RWPE1 (cell line): ENCODE results near the gene PCDHGC3.

Source experiments
- CTCF ChIA-PET: fragments of 350-600 bp; sonication (Branson Sonifier 250); formaldehyde crosslinking; extraction: SDS; loops from one replicate; lab custom pipeline; 2021; lab: Yijun Ruan, JAX
- POLR2A ChIA-PET: fragments of 400-600 bp; formaldehyde crosslinking; extraction: SDS; loops from one replicate; lab custom pipeline; 2020; ENCODE audit warnings: antibody characterized with exemption; ENCODE audit not compliant: low non-redundant PET; lab: Yijun Ruan, JAX
- DNase-seq: peaks from one replicate; pipeline ENCODE4 v3.0.0; 2012; ENCODE audit warnings: low spot score
- H3K27ac ChIP-seq: fragments of 450-650 bp; 2 replicates; pipeline ENCODE4 v1.5.1; 2017
- CTCF ChIP-seq: fragments of 450-650 bp; conservative IDR thresholded peaks from 2 replicates; pipeline ENCODE4 v1.5.1; 2017; ENCODE audit warnings: low read depth, mild to moderate bottlenecking

The PCDHGC3 gene

GRCh38 chr5:141489841-141490240 is 14.1 kb downstream of the PCDHGC3 start:
- H3K27ac ChIP-seq: peak overlapping the region; percentile 68
- no peak for TF ChIP-seq CTCF
- no peak for DNase-seq
- CTCF ChIA-PET: interaction anchor here (0.5 to 2.0 kb wide), 4 partner anchors 11 to 290 kb away, joined by 3 to 9 read pairs (median 6); partner anchors contain the start of gene PCDHB11
- POLR2A ChIA-PET: no interaction called here

- TF ChIP-seq CTCF: no peak
- no peak overlapping the region for H3K27ac ChIP-seq
- DNase-seq: no peak
- CTCF ChIA-PET: interaction anchor here (0.6 to 2.0 kb wide), 3 partner anchors 12 to 73 kb away, joined by 3 to 9 read pairs (median 9); no protein-coding TSS in a partner anchor
- POLR2A ChIA-PET: no interaction called here
These were observed 14.5 kb downstream of the PCDHGC3 start for GRCh38 chr5:141490271-141490670.

GRCh38 chr5:141490771-141491170 is 15.0 kb downstream of the PCDHGC3 start:
- DNase-seq: no peak
- no peak overlapping the region for H3K27ac ChIP-seq
- ChIA-PET CTCF (no interaction called here), POLR2A (no interaction called here)
- TF ChIP-seq CTCF: no peak

DNA sequence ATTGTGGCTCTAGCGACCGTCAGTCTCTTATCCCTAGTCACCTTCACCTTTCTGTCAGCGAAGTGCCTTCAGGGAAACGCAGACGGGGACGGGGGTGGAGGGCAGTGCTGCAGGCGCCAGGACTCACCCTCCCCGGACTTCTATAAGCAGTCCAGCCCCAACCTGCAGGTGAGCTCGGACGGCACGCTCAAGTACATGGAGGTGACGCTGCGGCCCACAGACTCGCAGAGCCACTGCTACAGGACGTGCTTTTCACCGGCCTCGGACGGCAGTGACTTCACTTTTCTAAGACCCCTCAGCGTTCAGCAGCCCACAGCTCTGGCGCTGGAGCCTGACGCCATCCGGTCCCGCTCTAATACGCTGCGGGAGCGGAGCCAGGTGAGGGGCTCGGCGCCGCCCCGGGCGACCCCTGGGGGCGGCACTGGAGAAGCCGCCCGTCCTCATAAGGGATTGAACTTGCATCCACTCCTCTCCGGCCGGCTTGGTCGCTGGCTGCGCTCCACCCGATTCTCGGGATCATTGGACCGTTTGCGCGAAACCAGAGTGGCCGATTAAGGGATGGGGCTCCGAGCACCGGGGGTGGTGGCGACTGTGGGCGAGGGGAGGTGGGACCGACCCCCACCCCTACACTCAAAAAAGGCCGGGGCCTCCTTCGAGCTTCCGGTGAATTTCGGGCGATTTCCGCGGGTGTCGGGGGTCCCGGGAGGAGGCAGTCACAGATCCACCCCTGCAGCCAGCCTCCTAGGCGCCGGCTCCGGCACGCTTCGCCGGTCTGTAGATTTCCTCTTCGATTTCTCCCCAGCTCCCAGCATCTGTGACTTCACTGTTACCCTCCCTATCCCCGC is 15.8 kb downstream of the PCDHGC3 start:
- no peak overlapping the region for H3K27ac ChIP-seq
- no peak for TF ChIP-seq CTCF
- no peak for DNase-seq
- ChIA-PET CTCF (interaction anchor here (0.5 kb wide), 1 partner anchor 381 kb away, joined by 5 read pairs; no protein-coding TSS in a partner anchor), POLR2A (no interaction called here)

DNA sequence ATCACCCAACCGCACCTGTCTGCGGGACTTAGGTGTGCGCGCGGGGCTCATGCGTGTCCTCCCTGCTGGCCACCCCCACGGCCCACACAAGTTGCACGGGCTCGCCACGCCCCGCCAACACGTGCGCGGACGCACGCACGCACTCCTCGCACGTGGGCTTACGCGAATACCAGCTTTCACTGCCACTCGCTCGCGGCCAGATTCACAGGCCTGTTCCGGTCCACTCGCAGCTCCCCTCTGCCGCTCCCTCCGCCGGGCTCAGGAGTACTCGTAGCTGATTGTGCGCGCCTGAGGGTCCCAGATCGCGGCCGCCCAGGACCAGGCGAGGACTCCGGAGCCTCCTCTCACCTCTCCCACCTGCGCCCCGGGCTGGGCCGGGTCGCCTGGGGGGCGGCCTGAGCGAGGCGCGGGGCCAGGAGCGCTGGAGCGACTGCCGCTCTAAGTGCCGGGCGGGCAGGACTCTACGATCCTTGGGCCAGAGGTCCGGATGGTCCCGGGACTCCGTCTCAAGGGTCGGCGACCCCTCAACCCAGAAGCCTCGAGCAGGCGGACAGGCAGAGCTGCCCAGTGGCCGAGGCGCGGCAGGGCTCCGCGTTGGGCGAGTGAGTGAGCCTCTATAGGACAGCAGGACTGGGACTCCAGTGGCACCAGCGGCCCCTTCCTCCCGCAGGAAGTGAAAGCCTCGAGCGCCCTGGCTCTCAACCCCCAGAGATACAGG is 16.6 kb downstream of the PCDHGC3 start:
- no peak overlapping the region; the same call in 1 of the 2 replicates for H3K27ac ChIP-seq
- POLR2A ChIA-PET: no interaction called here
- no peak for TF ChIP-seq CTCF
- DNase-seq: no peak
- CTCF ChIA-PET: interaction anchor here (0.5 kb wide), 1 partner anchor 381 kb away, joined by 5 read pairs; no protein-coding TSS in a partner anchor
